ENCODE measurements around the gene ERN1.

DNA sequence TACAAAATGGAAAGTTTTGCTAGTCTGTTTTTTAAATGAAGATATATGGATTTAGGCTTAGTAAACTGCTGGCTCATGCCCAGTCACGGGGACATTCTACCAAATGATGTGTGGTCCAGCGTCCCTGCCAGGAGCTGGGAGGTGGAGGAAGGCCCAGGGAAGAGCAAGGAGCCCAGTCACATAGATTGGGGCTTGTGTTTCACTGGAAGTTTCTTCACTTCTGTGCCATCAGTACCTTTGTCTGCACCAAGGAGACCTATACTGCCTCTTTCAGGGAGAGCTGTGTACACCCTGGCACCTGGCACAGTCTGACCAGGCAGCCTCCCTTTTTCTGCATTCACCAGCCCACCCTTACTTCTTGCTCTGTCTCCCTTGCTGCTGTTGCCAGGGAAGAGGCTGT is 32.6 kb upstream of the ERN1 start:
- TF ChIP-seq GATA3 (IDR thresholded peaks at IDR 0.05; ENCODE audit: low read depth, low read length) (no peak), GATA2 (IDR thresholded peaks at IDR 0.05; ENCODE audit: low read depth, low read length) (no peak)

All from SH-SY5Y (cell line).